ENCODE data around the gene CHCHD1.
A peak's percentile ranks its signal among the peaks of the same experiment; 100 is the strongest.
"Not testable (repeated sequence)": the region's sequence is repeated elsewhere in the genome, so short reads cannot be mapped to it uniquely, and the experiment has no call there.

The CHCHD1 gene

DNA sequence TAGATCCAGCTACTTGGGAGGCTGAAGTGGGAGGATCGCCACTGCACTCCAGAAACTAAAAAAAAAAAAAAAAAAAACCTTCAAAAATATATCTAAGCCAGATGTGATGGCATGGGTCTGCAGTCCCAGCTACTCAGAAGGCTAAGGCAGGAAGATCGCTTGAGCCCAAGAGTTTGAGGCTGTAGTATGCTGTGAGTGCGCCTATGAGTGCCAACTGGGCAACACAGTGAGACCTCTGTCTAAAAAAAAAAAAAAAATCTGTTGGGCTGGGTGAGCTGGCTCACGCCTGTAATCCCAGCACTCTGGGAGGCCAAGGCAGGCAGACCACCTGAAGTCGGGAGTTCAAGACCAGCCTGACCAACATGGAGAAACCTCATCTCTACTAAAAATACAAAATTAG, 2.8 kb upstream of the CHCHD1 start:
- no peak overlapping the region for H3K27ac Mint-ChIP-seq

DNA sequence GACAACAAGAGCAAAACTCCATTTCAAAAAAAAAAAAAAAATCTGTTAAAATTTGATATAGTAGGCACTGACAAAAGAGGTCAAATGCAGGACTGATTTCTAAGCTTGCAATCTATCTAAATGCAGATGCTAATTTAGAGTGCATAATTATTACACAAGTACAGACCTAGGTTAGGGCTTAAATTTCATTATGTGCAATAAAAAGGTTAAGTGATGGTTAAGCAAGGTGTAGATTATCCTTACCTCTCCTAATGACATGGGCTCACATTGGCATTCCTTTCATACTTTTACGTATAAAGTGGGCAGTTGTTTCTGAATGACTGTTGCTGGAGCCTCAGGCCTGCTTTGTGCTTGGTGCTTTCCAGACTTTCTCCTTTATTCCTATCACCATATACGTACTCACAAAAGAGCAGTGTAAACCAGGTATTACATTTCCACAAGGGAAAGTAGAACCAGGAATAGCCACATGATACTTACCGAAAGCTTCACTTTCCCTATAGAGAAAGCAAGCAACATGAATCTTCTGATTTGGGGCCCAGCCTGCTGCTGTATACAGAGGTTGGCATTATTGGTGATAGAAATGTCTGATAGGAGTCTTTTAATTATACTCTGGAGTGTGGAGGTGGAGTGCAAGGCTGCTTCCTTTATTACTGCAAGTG, 2.2 kb upstream of the CHCHD1 start:
- H3K9me3 Mint-ChIP-seq = no peaks in the 10 kb centered on the region
- no peaks in the 10 kb centered on the region for H3K27me3 Mint-ChIP-seq (ENCODE audit: low read depth)
- no peak for DNase-seq (ENCODE audit: low spot score)
- H3K36me3 Mint-ChIP-seq (ENCODE audit: low read depth) = peaks cover 27% of the 10 kb centered on the region
- peak overlapping the region; percentile 72 for H3K27ac Mint-ChIP-seq
- peaks cover 34% of the 10 kb centered on the region for H3K4me1 Mint-ChIP-seq (ENCODE audit: low read depth)
- H3K4me3 Mint-ChIP-seq = peak overlapping the region; percentile 57

More for the DNA sequence above, 2.8 kb upstream of the CHCHD1 start:
- Mint-ChIP-seq H3K27me3 (ENCODE audit: low read depth) (no peaks in the 10 kb centered on the region), H3K4me3 (no peak overlapping the region), H3K9me3 (no peaks in the 10 kb centered on the region), H3K4me1 (ENCODE audit: low read depth) (peaks cover 37% of the 10 kb centered on the region), H3K36me3 (ENCODE audit: low read depth) (peaks cover 32% of the 10 kb centered on the region)
- DNase-seq (ENCODE audit: low spot score) = no peak

GRCh38 chr10:73780301-73780700, 1.5 kb upstream of the CHCHD1 start:
- Mint-ChIP-seq H3K27me3 (ENCODE audit: low read depth) (no peaks in the 10 kb centered on the region), H3K4me1 (ENCODE audit: low read depth) (peaks cover 36% of the 10 kb centered on the region), H3K36me3 (ENCODE audit: low read depth) (peaks cover 23% of the 10 kb centered on the region), H3K9me3 (no peaks in the 10 kb centered on the region), H3K4me3 (peak overlapping the region; percentile 94), H3K27ac (peak overlapping the region; percentile 72)
- no peak for DNase-seq (ENCODE audit: low spot score)

DNA sequence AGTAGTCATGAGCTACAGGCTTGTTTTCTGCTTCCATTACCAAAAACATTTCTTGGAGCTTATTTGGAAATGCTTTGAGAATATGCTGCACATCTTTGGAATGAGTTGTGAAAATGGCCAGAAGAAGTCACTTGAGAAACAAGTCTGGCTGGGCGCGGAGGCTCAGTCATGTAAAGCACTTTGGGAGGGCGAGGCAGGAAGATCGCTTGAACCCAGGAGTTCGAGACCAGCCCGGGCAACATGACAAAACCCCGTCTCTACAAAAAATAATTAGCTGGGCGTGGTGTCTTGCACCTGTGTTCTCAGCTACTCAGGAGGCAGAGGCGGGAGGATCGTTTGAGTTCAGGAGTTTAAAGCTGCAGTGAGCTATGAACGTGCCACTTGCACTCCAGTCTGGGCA, 882 bp upstream of the CHCHD1 start:
- no peak for DNase-seq (ENCODE audit: low spot score)

GRCh38 chr10:73781548-73781878, 335 bp upstream of the CHCHD1 start:
- H3K4me1 Mint-ChIP-seq (ENCODE audit: low read depth) = peaks cover 34% of the 10 kb centered on the region
- H3K4me3 Mint-ChIP-seq = peak overlapping the region; percentile 94
- DNase-seq (ENCODE audit: low spot score) = no peak
- H3K27ac Mint-ChIP-seq = peak overlapping the region; percentile 98
- no peaks in the 10 kb centered on the region for H3K27me3 Mint-ChIP-seq (ENCODE audit: low read depth)
- peaks cover 22% of the 10 kb centered on the region for H3K36me3 Mint-ChIP-seq (ENCODE audit: low read depth)
- no peaks in the 10 kb centered on the region for H3K9me3 Mint-ChIP-seq

More for the DNA sequence above, 882 bp upstream of the CHCHD1 start:
- Mint-ChIP-seq H3K36me3 (ENCODE audit: low read depth) (peaks cover 18% of the 10 kb centered on the region), H3K4me1 (ENCODE audit: low read depth) (peaks cover 29% of the 10 kb centered on the region), H3K27me3 (ENCODE audit: low read depth) (no peaks in the 10 kb centered on the region), H3K4me3 (peak overlapping the region; percentile 94), H3K9me3 (no peaks in the 10 kb centered on the region), H3K27ac (peak overlapping the region; percentile 98)

DNA sequence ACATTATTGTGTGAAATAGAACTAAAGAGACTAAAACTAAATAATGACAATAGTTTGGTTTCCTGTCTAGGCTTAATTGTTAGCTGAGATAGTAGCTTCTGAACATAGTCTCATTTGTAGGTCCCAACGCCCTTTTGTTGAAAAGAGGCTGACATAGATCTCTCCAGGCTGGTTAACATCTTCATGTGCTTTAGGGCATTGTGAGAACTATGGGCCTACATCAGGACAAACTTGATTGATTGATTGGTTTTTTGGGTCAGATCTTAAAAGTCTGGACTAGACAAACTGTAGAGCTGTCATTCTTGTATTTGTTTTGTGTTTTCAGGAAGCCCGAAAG, 869 bp downstream of the CHCHD1 start:
- Mint-ChIP-seq H3K27ac (peak overlapping the region; percentile 98), H3K9me3 (no peaks in the 10 kb centered on the region), H3K27me3 (ENCODE audit: low read depth) (no peaks in the 10 kb centered on the region), H3K4me1 (ENCODE audit: low read depth) (peaks cover 36% of the 10 kb centered on the region), H3K36me3 (ENCODE audit: low read depth) (peaks cover 14% of the 10 kb centered on the region), H3K4me3 (peak overlapping the region; percentile 94)
- DNase-seq (ENCODE audit: low spot score) = no peak

GRCh38 chr10:73785211-73785720, 3.4 kb downstream of the CHCHD1 start, which contains the start of gene ZSWIM8:
Gene ZSWIM8, plus strand, starts transcription at chr10:73785606. Its CDS starts 273 bp downstream, at chr10:73785879.
- H3K9me3 Mint-ChIP-seq = no peaks in the 10 kb centered on the region
- H3K36me3 Mint-ChIP-seq (ENCODE audit: low read depth) = peaks cover 15% of the 10 kb centered on the region
- DNase-seq (ENCODE audit: low spot score) = peak; percentile 83
- peak within 1 kb of the TSS; percentile 98 for H3K27ac Mint-ChIP-seq
- no peaks in the 10 kb centered on the region for H3K27me3 Mint-ChIP-seq (ENCODE audit: low read depth)
- peak within 1 kb of the TSS; percentile 96 for H3K4me3 Mint-ChIP-seq
- H3K4me1 Mint-ChIP-seq (ENCODE audit: low read depth) = peaks cover 28% of the 10 kb centered on the region

GRCh38 chr10:73785721-73786511, 4.1 kb downstream of the CHCHD1 start:
- Mint-ChIP-seq H3K9me3 (no peaks in the 10 kb centered on the region), H3K4me3 (peak overlapping the region; percentile 96), H3K36me3 (ENCODE audit: low read depth) (peaks cover 17% of the 10 kb centered on the region), H3K27me3 (ENCODE audit: low read depth) (no peaks in the 10 kb centered on the region), H3K4me1 (ENCODE audit: low read depth) (peaks cover 23% of the 10 kb centered on the region), H3K27ac (peak overlapping the region; percentile 98)
- peak; percentile 33 for DNase-seq (ENCODE audit: low spot score)

DNA sequence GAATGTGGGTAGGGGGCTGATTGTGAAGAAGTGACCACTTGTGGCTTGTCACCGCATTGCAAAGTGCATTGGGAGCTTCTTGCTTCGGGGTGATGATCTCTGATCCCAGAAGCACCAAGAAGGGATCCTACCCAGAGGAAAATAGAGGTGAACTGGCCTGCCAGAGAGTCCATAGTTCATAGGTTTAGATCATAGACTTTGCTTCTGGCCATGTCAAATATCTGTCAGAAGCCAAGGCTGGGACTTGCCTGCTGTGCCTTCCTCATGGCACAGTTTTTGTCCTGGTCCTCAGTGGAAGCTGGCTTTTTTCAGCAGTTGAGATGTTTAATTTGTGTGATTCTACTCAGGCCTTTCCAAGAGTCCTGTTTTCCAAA, 4.7 kb downstream of the CHCHD1 start:
- H3K9me3 Mint-ChIP-seq = no peaks in the 10 kb centered on the region
- peak overlapping the region; percentile 77 for H3K27ac Mint-ChIP-seq
- H3K36me3 Mint-ChIP-seq (ENCODE audit: low read depth) = peaks cover 21% of the 10 kb centered on the region
- DNase-seq (ENCODE audit: low spot score) = no peak
- no peaks in the 10 kb centered on the region for H3K27me3 Mint-ChIP-seq (ENCODE audit: low read depth)
- peak overlapping the region; percentile 96 for H3K4me3 Mint-ChIP-seq
- peaks cover 22% of the 10 kb centered on the region for H3K4me1 Mint-ChIP-seq (ENCODE audit: low read depth)

- Mint-ChIP-seq H3K4me3 (peak overlapping the region; percentile 96), H3K4me1 (ENCODE audit: low read depth) (peaks cover 22% of the 10 kb centered on the region), H3K36me3 (ENCODE audit: low read depth) (peaks cover 22% of the 10 kb centered on the region)
- not testable (repeated sequence) for H3K27me3 Mint-ChIP-seq (ENCODE audit: low read depth); H3K27ac Mint-ChIP-seq; DNase-seq (ENCODE audit: low spot score); H3K9me3 Mint-ChIP-seq
Measured at GRCh38 chr10:73787031-73787800, 5.4 kb downstream of the CHCHD1 start.

- Mint-ChIP-seq H3K9me3 (no peaks in the 10 kb centered on the region), H3K36me3 (ENCODE audit: low read depth) (peaks cover 29% of the 10 kb centered on the region), H3K27me3 (ENCODE audit: low read depth) (no peaks in the 10 kb centered on the region), H3K4me3 (no peak overlapping the region), H3K4me1 (ENCODE audit: low read depth) (peaks cover 16% of the 10 kb centered on the region), H3K27ac (no peak overlapping the region)
- DNase-seq (ENCODE audit: low spot score) = no peak
Measured at GRCh38 chr10:73788864-73789658, 7.2 kb downstream of the CHCHD1 start.

- Mint-ChIP-seq H3K4me3 (no peak overlapping the region), H3K36me3 (ENCODE audit: low read depth) (peaks cover 35% of the 10 kb centered on the region), H3K4me1 (ENCODE audit: low read depth) (peaks cover 16% of the 10 kb centered on the region), H3K27me3 (ENCODE audit: low read depth) (no peaks in the 10 kb centered on the region), H3K27ac (no peak overlapping the region), H3K9me3 (no peaks in the 10 kb centered on the region)
- no peak for DNase-seq (ENCODE audit: low spot score)
Measured at GRCh38 chr10:73789659-73790055, 7.8 kb downstream of the CHCHD1 start.

- H3K4me1 Mint-ChIP-seq (ENCODE audit: low read depth) = peaks cover 10% of the 10 kb centered on the region
- no peak overlapping the region for H3K4me3 Mint-ChIP-seq
- H3K9me3 Mint-ChIP-seq = no peaks in the 10 kb centered on the region
- H3K27me3 Mint-ChIP-seq (ENCODE audit: low read depth) = no peaks in the 10 kb centered on the region
- no peak overlapping the region for H3K27ac Mint-ChIP-seq
- H3K36me3 Mint-ChIP-seq (ENCODE audit: low read depth) = peaks cover 38% of the 10 kb centered on the region
- no peak for DNase-seq (ENCODE audit: low spot score)
Measured at GRCh38 chr10:73790886-73791625, 9.2 kb downstream of the CHCHD1 start.

Measured in T-helper 2 cell treated with Interferon-gamma antibody and Interleukin-4, amounts not matched to agents 5 μg/mL and 100 μg/mL, for 36 hours (primary cell).